ENCODE results near the gene ANKRD9.

ANKRD9 gene

DNA sequence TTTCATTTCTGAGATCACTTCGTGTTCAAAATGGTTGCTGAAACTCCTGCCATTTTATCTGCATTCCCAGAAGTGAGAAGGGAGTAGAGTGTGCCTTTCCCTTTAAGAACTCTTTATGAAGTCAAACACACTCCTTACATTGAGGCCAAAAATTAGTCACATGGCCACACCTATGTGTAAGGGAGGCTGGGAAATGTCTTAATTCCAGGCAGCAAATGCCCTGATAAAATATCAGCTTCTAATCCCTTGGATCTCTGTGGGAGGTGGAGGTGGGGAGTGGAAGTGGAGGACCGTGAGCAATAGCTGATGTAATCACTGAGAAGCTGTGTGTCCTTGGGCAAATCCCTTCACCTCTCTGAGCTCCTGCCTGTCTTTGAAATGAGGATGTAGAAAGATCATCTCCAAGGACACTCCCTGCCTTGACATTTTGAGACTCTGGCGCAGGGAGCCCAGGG lies 22.7 kb upstream of the ANKRD9 start:
- no peak for TF ChIP-seq CTCF (conservative IDR thresholded peaks at IDR 0.05; ENCODE audit: low read depth, low read length)
- no peak for DNase-seq (ENCODE audit: low read depth)
- no peak overlapping the region for H3K4me3 ChIP-seq (ENCODE audit: low read depth, low read length)

- no peak for DNase-seq (ENCODE audit: low read depth)
- TF ChIP-seq CTCF (conservative IDR thresholded peaks at IDR 0.05; ENCODE audit: low read depth, low read length), result no peak
- H3K4me3 ChIP-seq (ENCODE audit: low read depth, low read length), result no peak overlapping the region
Observed at GRCh38 chr14:102530828-102531478, 21.4 kb upstream of the ANKRD9 start.

DNA sequence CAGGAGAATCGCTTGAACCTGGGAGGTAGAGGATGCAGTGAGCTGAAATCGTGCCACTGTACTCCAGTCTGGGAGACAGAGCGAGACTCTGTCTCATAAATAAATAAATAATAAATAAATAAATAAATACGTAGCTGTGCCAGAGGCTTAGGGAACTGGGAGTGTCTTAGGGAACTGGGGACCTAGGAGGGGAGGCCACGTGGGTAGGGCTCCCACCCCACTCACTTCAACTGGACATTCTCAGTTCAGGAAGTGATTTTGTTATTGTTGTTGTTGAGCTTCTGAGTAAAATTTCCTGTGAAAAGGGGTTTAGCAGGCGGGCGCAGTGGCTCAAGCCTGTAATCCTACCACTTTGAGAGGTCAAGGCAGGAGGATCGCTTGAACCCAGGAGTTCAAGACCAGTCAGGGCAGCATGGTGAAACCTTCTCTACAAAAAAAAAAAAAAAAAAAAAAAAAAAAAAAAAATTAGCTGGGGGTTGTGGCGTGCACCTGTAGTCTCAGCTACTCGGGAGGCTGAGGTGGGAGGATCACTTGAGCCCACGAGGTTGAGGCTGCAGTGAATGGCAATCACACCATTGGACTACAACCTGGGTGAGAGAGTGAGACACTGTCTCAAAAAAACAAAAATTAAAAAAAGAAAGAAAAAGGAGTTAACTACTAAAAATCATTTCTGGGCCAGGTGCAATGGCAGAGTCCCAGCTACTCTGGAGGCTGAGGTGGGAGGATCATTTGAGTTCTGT lies 19.0 kb upstream of the ANKRD9 start:
- H3K4me3 ChIP-seq (ENCODE audit: low read depth, low read length), result no peak overlapping the region
- TF ChIP-seq CTCF (conservative IDR thresholded peaks at IDR 0.05; ENCODE audit: low read depth, low read length), result no peak
- DNase-seq (ENCODE audit: low read depth), result no peak

DNA sequence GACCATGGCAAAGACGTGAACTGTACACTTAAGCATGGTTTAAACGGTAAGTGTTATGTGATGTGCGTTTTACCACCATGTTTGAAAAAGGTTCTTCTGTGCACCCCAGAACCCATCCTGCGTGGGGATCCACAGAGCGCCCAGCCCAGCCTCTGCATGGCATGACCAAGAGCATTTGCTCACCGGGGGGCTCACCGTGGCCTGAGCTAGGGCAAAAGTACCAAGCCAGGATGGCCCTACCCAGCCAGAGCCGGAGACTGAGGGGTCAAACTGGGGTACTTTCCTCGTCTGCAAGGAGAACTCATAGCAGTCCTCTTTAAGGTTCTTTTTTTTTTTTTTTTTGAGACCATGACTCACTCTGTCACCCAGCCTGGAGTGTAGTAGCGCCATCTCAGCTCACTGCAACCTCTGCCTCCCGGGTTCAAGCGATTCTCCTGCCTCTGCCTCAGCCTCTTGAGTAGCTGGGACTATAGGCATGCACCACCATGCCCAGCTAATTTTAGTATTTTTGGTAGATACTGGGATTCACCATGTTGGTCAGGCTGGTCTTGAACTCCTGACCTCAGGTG lies 16.4 kb upstream of the ANKRD9 start:
- DNase-seq (ENCODE audit: low read depth), result no peak
- TF ChIP-seq CTCF (conservative IDR thresholded peaks at IDR 0.05; ENCODE audit: low read depth, low read length), result no peak
- no peak overlapping the region for H3K4me3 ChIP-seq (ENCODE audit: low read depth, low read length)

DNA sequence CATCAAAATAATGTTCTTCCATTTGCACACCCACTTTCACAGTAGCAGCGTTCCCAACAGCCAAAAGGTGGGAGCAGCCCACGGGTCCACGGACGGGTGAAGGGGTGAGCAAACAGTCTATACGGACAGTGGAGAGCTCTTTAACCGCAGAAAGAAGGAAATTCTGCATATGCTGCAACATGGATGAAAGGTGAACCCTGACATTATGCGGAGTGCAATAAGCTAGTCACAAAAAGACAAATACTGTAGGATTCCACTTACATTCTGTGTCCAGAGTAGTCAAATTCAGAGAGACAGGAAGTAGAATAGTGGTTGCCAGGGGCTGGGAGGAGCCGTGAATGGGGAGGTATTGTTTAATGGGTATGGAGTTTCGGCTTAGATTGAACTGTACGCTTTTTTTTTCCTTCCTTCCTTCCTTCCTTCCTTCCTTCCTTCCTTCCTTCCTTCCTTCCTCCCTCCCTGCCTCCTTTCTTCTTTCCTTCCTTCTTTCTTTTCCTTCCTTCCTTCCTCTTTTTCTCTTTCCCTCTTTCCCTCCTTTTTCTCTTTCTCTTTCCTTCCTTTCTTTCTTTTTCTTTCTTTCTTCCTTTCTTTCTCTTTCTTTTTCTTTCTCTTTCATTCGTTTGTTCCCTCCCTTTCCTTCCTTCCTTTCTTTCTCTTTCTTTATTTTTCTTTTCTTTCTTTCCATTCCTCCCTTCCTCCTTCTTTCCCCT lies 15.8 kb upstream of the ANKRD9 start:
- TF ChIP-seq CTCF (conservative IDR thresholded peaks at IDR 0.05; ENCODE audit: low read depth, low read length), result no peak
- peak; percentile 74 for DNase-seq (ENCODE audit: low read depth)

GRCh38 chr14:102524451-102525218 lies 15.1 kb upstream of the ANKRD9 start:
- peak; percentile 95 for TF ChIP-seq CTCF (conservative IDR thresholded peaks at IDR 0.05; ENCODE audit: low read depth, low read length)
- H3K4me3 ChIP-seq (ENCODE audit: low read depth, low read length), result peak overlapping the region; percentile 84
- DNase-seq (ENCODE audit: low read depth), result peak; percentile 99

More for the DNA sequence above, 15.8 kb upstream of the ANKRD9 start:
- peak overlapping the region; percentile 84 for H3K4me3 ChIP-seq (ENCODE audit: low read depth, low read length)

Measured in choroid plexus epithelial cell (primary cell).